GM18870 (cell line): ENCODE measurements around the gene CDIPT.
"Not testable (repeated sequence)": the region's sequence is repeated elsewhere in the genome, so short reads cannot be mapped to it uniquely, and the experiment has no call there.

Source experiments
- ATAC-seq: cut with Tn5 transposase; IDR thresholded peaks from one replicate; pipeline ENCODE4 v1.9.1; 2021; ENCODE audit warnings: moderate library complexity; ENCODE audit not compliant: unreplicated experiment

The CDIPT gene

GRCh38 chr16:29833219-29833618, 29.8 kb downstream of the CDIPT start:
- not testable (repeated sequence) for ATAC-seq

GRCh38 chr16:29831490-29831889, 31.5 kb downstream of the CDIPT start:
- ATAC-seq, result no peak

- no peak for ATAC-seq
These were observed 32.3 kb downstream of the CDIPT start for GRCh38 chr16:29830774-29831173.

GRCh38 chr16:29826342-29826695, 36.7 kb downstream of the CDIPT start:
- ATAC-seq, result no peak

GRCh38 chr16:29825145-29826044, 37.6 kb downstream of the CDIPT start:
- no peak for ATAC-seq

GRCh38 chr16:29824589-29825144, 38.4 kb downstream of the CDIPT start:
- ATAC-seq, result no peak

GRCh38 chr16:29821643-29822115, 41.3 kb downstream of the CDIPT start:
- no peak for ATAC-seq

- ATAC-seq, result no peak
These were observed 42.0 kb downstream of the CDIPT start for GRCh38 chr16:29820730-29821642.

GRCh38 chr16:29820271-29820701, 42.7 kb downstream of the CDIPT start, which contains the start of gene MVP:
Gene MVP, plus strand, starts transcription at chr16:29820462. Its CDS starts 10,088 bp downstream, at chr16:29830550.
- no peak for ATAC-seq

GRCh38 chr16:29819506-29819905, 43.5 kb downstream of the CDIPT start:
- ATAC-seq, result no peak

- no peak for ATAC-seq
These were observed 44.9 kb downstream of the CDIPT start for GRCh38 chr16:29818082-29818481.

- ATAC-seq, result no peak
These were observed 46.2 kb downstream of the CDIPT start for GRCh38 chr16:29816694-29817441.

GRCh38 chr16:29815793-29816693, 47.0 kb downstream of the CDIPT start, which contains the start of gene PAGR1:
Gene PAGR1, plus strand, starts transcription at chr16:29816152. Its CDS starts 374 bp downstream, at chr16:29816526.
- ATAC-seq, result peak; percentile 57

- ATAC-seq, result no peak
These were observed 47.8 kb downstream of the CDIPT start for GRCh38 chr16:29815032-29815721.

GRCh38 chr16:29814592-29814991, 48.4 kb downstream of the CDIPT start:
- no peak for ATAC-seq

GRCh38 chr16:29813644-29814562, 49.1 kb downstream of the CDIPT start:
- no peak for ATAC-seq

GRCh38 chr16:29812754-29813643, 50.0 kb downstream of the CDIPT start:
- ATAC-seq, result no peak
